Stimulated activated CD8-positive, alpha-beta memory T cell treated with anti-CD3 and anti-CD28 coated beads, Interleukin-12 subunit alpha, Interleukin-12 subunit beta, amount 100 ng/mL, for 24 hours (primary cell): Measurements from ENCODE around the gene PTPMT1.
"Not testable (repeated sequence)": the region's sequence is repeated elsewhere in the genome, so short reads cannot be mapped to it uniquely, and the experiment has no call there.

Source experiments
- DNase-seq: peaks from one replicate; pipeline ENCODE4 v3.0.0-alpha.2; 2020; ENCODE audit errors: extremely low read depth

Gene PTPMT1

GRCh38 chr11:47565340-47566148, at the start of gene PTPMT1:
TSS of gene PTPMT1 (plus strand) at chr11:47565599. CDS start at chr11:47565623, 24 bp downstream.
- DNase-seq = peak; percentile 45

- DNase-seq = no peak
These were observed 49.2 kb upstream of the PTPMT1 start for GRCh38 chr11:47516155-47516554.

GRCh38 chr11:47516984-47517853, 48.2 kb upstream of the PTPMT1 start:
- DNase-seq = no peak

GRCh38 chr11:47518212-47518964, 47.0 kb upstream of the PTPMT1 start:
- DNase-seq = no peak

GRCh38 chr11:47523490-47524225, 41.7 kb upstream of the PTPMT1 start:
- DNase-seq = no peak

GRCh38 chr11:47524291-47524874, 41.0 kb upstream of the PTPMT1 start:
- DNase-seq = no peak

GRCh38 chr11:47526032-47526431, 39.4 kb upstream of the PTPMT1 start:
- DNase-seq = not testable (repeated sequence)

- no peak for DNase-seq
These were observed 38.2 kb upstream of the PTPMT1 start for GRCh38 chr11:47527186-47527585.

- DNase-seq = no peak
These were observed 35.4 kb upstream of the PTPMT1 start for GRCh38 chr11:47529951-47530350.

GRCh38 chr11:47530721-47531120, 34.7 kb upstream of the PTPMT1 start:
- DNase-seq = not testable (repeated sequence)

GRCh38 chr11:47531666-47532065, 33.7 kb upstream of the PTPMT1 start:
- DNase-seq = no peak

GRCh38 chr11:47532597-47533213, 32.7 kb upstream of the PTPMT1 start:
- DNase-seq = no peak

GRCh38 chr11:47533690-47534151, 31.7 kb upstream of the PTPMT1 start:
- DNase-seq = no peak

GRCh38 chr11:47534704-47535251, 30.6 kb upstream of the PTPMT1 start:
- no peak for DNase-seq

GRCh38 chr11:47536915-47537314, 28.5 kb upstream of the PTPMT1 start:
- DNase-seq = no peak

- no peak for DNase-seq
These were observed 26.4 kb upstream of the PTPMT1 start for GRCh38 chr11:47538741-47539565.

GRCh38 chr11:47539681-47540039, 25.7 kb upstream of the PTPMT1 start:
- no peak for DNase-seq

GRCh38 chr11:47541070-47541469, 24.3 kb upstream of the PTPMT1 start:
- no peak for DNase-seq

GRCh38 chr11:47545298-47545697, 20.1 kb upstream of the PTPMT1 start:
- DNase-seq = no peak
